HL-60 (cell line): ENCODE results near the gene PCOLCE2.
A peak's percentile ranks its signal among the peaks of the same experiment; 100 is the strongest.

Source experiments
- DNase-seq, 2 experiments: peaks; one replicate each; pipeline ENCODE4 v3.0.0-alpha.2; 2010 to 2020; ENCODE audit warnings: low read depth in 1 of 2, low spot score in 1 of 2
- H3K27ac ChIP-seq: fragments of 250-450 bp; sonication (Bioruptor Pico); replicated peaks from 2 replicates; pipeline ENCODE4 v1.5.1; 2020; ENCODE audit warnings: mild to moderate bottlenecking, moderate library complexity
- H3K27me3 ChIP-seq: fragments of 250-450 bp; sonication (Bioruptor Pico); 2 replicates; pipeline ENCODE4 v1.5.1; 2021; ENCODE audit warnings: mild to moderate bottlenecking, moderate library complexity; ENCODE audit not compliant: insufficient read depth, poor library complexity, severe bottlenecking
- H3K4me3 ChIP-seq: replicated peaks from 2 replicates; pipeline ENCODE4 v1.5.1; 2011; ENCODE audit warnings: mild to moderate bottlenecking, control low read depth, low read length; ENCODE audit not compliant: insufficient read depth
- GABPA ChIP-seq: IDR thresholded peaks from 2 replicates; pipeline ENCODE4 v1.6.1; 2012; ENCODE audit warnings: low read depth
- POLR2AphosphoS5 ChIP-seq: IDR thresholded peaks from 2 replicates; pipeline ENCODE4 v1.6.1; 2012; ENCODE audit warnings: low read depth
- SPI1 ChIP-seq: IDR thresholded peaks from 2 replicates; pipeline ENCODE4 v1.6.1; 2012; ENCODE audit warnings: low read depth, mild to moderate bottlenecking, borderline replicate concordance
- TF ChIP-seq, protein P1 (sequence below): IDR thresholded peaks from one replicate; pipeline ENCODE4 v1.5.1; 2011; ENCODE audit warnings: low read length, control low read depth, inconsistent platforms; ENCODE audit not compliant: insufficient read depth
- TF ChIP-seq, protein P2 (sequence below): IDR thresholded peaks from 2 replicates; pipeline ENCODE4 v1.6.1; 2012; ENCODE audit warnings: low read depth; ENCODE audit not compliant: insufficient replicate concordance

The PCOLCE2 gene

DNA sequence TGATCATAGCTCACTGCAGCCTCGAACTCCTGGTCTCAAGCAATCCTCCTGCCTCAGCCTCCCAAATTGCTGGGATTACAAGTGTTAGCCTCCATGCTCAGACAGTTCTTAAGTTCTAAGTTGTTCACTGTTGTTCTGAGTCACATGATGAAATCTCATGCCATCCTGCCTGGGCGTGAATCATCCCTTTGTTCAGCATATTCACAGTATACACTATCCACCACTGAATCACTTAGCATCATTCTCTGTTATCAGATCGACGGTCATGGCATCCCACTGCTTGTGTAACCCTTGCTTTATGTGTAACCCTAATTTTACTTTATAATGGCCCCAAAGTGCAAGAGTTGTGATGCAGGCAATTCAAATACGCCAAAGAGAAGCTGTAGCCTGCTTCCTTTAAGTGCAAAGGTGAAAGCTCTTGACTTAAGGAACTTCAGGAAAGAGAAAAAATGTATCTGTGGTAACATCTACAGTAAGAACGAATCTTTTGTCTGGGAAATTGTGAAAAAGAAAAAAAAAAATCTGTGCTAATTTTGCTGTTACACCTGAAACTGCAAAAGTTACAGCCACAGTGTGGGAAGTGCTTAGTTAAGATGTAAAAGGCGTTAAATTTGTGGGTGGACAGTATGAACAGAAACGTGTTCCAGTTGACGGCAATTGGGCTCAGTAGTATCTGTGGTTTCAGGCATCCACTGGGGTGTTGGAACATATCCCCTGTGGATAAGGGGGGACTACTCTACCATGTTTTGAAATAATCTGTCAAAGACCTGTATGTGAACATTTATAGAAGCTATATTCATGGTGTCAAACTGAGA is 80.6 kb downstream of the PCOLCE2 start:
- Histone ChIP-seq H3K4me3 (no peak overlapping the region), H3K27me3 (peaks cover 9% of the 10 kb centered on the region), H3K27ac (no peak overlapping the region)
- DNase-seq = no peak
- TF ChIP-seq GABPA (no peak), SPI1 (no peak), POLR2AphosphoS5 (no peak)
- TF ChIP-seq, protein P1, sequence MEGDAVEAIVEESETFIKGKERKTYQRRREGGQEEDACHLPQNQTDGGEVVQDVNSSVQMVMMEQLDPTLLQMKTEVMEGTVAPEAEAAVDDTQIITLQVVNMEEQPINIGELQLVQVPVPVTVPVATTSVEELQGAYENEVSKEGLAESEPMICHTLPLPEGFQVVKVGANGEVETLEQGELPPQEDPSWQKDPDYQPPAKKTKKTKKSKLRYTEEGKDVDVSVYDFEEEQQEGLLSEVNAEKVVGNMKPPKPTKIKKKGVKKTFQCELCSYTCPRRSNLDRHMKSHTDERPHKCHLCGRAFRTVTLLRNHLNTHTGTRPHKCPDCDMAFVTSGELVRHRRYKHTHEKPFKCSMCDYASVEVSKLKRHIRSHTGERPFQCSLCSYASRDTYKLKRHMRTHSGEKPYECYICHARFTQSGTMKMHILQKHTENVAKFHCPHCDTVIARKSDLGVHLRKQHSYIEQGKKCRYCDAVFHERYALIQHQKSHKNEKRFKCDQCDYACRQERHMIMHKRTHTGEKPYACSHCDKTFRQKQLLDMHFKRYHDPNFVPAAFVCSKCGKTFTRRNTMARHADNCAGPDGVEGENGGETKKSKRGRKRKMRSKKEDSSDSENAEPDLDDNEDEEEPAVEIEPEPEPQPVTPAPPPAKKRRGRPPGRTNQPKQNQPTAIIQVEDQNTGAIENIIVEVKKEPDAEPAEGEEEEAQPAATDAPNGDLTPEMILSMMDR = no peak

DNA sequence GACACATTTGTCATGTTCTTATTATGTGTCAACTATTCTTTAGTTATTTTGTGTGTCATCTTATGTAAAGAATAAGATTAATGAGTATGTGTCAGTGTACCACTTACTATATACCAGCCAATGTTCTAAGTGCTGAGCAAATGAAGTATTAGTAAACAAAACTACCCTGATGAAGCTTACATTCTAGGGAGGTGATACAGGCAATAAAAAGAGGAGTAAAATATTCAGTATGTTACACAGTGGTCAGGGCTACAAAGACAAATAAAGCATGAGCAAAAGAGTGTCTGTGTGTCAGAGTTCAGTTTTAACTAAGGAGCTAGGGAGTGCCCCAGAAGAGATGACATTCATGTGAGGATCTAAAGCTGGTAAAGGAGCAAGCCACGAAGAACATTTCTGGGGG is 86.0 kb downstream of the PCOLCE2 start:
- Histone ChIP-seq H3K4me3 (no peak overlapping the region), H3K27ac (no peak overlapping the region), H3K27me3 (peaks cover 9% of the 10 kb centered on the region)
- DNase-seq = no peak
- TF ChIP-seq POLR2AphosphoS5 (no peak), GABPA (no peak), SPI1 (no peak)
- TF ChIP-seq, protein P2, sequence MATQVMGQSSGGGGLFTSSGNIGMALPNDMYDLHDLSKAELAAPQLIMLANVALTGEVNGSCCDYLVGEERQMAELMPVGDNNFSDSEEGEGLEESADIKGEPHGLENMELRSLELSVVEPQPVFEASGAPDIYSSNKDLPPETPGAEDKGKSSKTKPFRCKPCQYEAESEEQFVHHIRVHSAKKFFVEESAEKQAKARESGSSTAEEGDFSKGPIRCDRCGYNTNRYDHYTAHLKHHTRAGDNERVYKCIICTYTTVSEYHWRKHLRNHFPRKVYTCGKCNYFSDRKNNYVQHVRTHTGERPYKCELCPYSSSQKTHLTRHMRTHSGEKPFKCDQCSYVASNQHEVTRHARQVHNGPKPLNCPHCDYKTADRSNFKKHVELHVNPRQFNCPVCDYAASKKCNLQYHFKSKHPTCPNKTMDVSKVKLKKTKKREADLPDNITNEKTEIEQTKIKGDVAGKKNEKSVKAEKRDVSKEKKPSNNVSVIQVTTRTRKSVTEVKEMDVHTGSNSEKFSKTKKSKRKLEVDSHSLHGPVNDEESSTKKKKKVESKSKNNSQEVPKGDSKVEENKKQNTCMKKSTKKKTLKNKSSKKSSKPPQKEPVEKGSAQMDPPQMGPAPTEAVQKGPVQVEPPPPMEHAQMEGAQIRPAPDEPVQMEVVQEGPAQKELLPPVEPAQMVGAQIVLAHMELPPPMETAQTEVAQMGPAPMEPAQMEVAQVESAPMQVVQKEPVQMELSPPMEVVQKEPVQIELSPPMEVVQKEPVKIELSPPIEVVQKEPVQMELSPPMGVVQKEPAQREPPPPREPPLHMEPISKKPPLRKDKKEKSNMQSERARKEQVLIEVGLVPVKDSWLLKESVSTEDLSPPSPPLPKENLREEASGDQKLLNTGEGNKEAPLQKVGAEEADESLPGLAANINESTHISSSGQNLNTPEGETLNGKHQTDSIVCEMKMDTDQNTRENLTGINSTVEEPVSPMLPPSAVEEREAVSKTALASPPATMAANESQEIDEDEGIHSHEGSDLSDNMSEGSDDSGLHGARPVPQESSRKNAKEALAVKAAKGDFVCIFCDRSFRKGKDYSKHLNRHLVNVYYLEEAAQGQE = no peak
- TF ChIP-seq, protein P1 = no peak

GRCh38 chr3:142801746-142802145 is 87.1 kb downstream of the PCOLCE2 start:
- H3K27ac ChIP-seq = no peak overlapping the region
- TF ChIP-seq, protein P2 = no peak
- no peak for DNase-seq
- H3K27me3 ChIP-seq = peaks cover 9% of the 10 kb centered on the region
- no peak overlapping the region for H3K4me3 ChIP-seq

- no peak overlapping the region for H3K27ac ChIP-seq
- H3K4me3 ChIP-seq = no peak overlapping the region
- TF ChIP-seq SPI1 (peak; percentile 87), GABPA (no peak), POLR2AphosphoS5 (no peak)
- TF ChIP-seq, protein P1 = no peak
- TF ChIP-seq, protein P2 = no peak
- no peaks in the 10 kb centered on the region for H3K27me3 ChIP-seq
- no peak for DNase-seq
Measured at GRCh38 chr3:142796823-142797222, 92.1 kb downstream of the PCOLCE2 start.
